GM12891 (cell line): ENCODE results near the gene ARSG.

Experiments used
- PAX5 ChIP-seq: IDR thresholded peaks from 2 replicates; pipeline ENCODE4 v1.6.1; 2011; ENCODE audit warnings: low read length, moderate library complexity, mild to moderate bottlenecking; ENCODE audit not compliant: insufficient read depth, severe bottlenecking
- POLR2A ChIP-seq: IDR thresholded peaks from 2 replicates; pipeline ENCODE4 v1.6.1; 2011; ENCODE audit warnings: low read depth, low read length, control low read depth
- POLR2AphosphoS5 ChIP-seq: IDR thresholded peaks from 2 replicates; pipeline ENCODE4 v1.6.1; 2011; ENCODE audit warnings: low read depth, low read length, control low read depth
- POU2F2 ChIP-seq: IDR thresholded peaks from 2 replicates; pipeline ENCODE4 v1.6.1; 2011; ENCODE audit warnings: low read depth, mild to moderate bottlenecking, control low read depth, low read length, moderate library complexity
- SPI1 ChIP-seq: IDR thresholded peaks from 2 replicates; pipeline ENCODE4 v1.6.1; 2011; ENCODE audit warnings: low read depth, low read length, control low read depth
- TAF1 ChIP-seq: IDR thresholded peaks from 2 replicates; pipeline ENCODE4 v1.6.1; 2011; ENCODE audit warnings: low read depth, low read length, control low read depth

GRCh38 chr17:68326681-68327080 is 35.4 kb downstream of the ARSG start:
- no peak for TF ChIP-seq POLR2A
- no peak for TF ChIP-seq POLR2AphosphoS5
- no peak for TF ChIP-seq TAF1
- TF ChIP-seq SPI1: no peak
- no peak for TF ChIP-seq PAX5
- TF ChIP-seq POU2F2: no peak
